GM12878 (cell line): Measurements from ENCODE around the gene ANKRD24. TPM values are rescaled to one million over a fixed set of nuclear protein-coding genes. Genes with fewer than 3 reads are reported as not detected.
"Not testable (repeated sequence)": the region's sequence is repeated elsewhere in the genome, so short reads cannot be mapped to it uniquely, and the experiment has no call there.

Experiments used
- ATAC-seq: fragments of 200-7000 bp; cut with Tn5 transposase; 3 replicates; pipeline ENCODE4 v1.9.1; 2020; ENCODE audit warnings: mild to moderate bottlenecking, moderate library complexity
- BruUV-seq: library from RNA; stranded (reverse); fragments of 400-500 nt; replicated peaks from 2 replicates; lab custom pipeline; 2021; lab: Mats Ljungman, UMichigan
- CTCF ChIA-PET: fragments of 300-600 bp; sonication (Branson Sonifier 250); formaldehyde crosslinking; extraction: SDS; loops from one replicate; lab custom pipeline; 2021; ENCODE audit warnings: inconsistent platforms; lab: Yijun Ruan, JAX
- POLR2A ChIA-PET: fragments of 350-600 bp; formaldehyde crosslinking; extraction: SDS; loops from one replicate; lab custom pipeline; 2021; ENCODE audit warnings: inconsistent platforms; lab: Charles Lee
- RAD21 ChIA-PET: fragments of 300-600 bp; sonication (Branson Sonifier 250); formaldehyde crosslinking; loops from one replicate; lab custom pipeline; 2023; ENCODE audit warnings: antibody characterized with exemption; ENCODE audit not compliant: unreplicated experiment; lab: Charles Lee
- SMC1A ChIA-PET: fragments of 300-600 bp; sonication (Branson Sonifier 250); formaldehyde crosslinking; loops from one replicate; lab custom pipeline; 2023; ENCODE audit not compliant: unreplicated experiment, uncharacterized antibody; lab: Charles Lee
- DNase-seq: peaks from one replicate; pipeline ENCODE4 v3.0.0-alpha.2; 2011; ENCODE audit warnings: low read depth, low spot score
- FAIRE-seq: peaks from 3 replicates; lab custom pipeline; 2011; peaks lifted over from hg19 to GRCh38; lab: Jason Lieb, UNC
- H2AFZ ChIP-seq: 2 replicates; pipeline ENCODE4 v1.6.0; 2011; ENCODE audit warnings: low read depth, low read length, control low read depth; ENCODE audit not compliant: control insufficient read depth
- H3K27ac ChIP-seq: 2 replicates; pipeline ENCODE4 v1.5.1; 2011; ENCODE audit warnings: control low read depth; ENCODE audit not compliant: control insufficient read depth, insufficient read depth
- H3K27me3 ChIP-seq, 2 experiments: replicated peaks in 1 of 2; 2 replicates each; pipeline versions ENCODE4 v1.6.0 to v1.6.1; 2011; ENCODE audit warnings: low read length in 1 of 2; ENCODE audit not compliant: control insufficient read depth in 2 of 2, insufficient read depth in 2 of 2
- H3K36me3 ChIP-seq, 2 experiments: 2 replicates each; pipeline ENCODE4 v1.5.1; 2011; ENCODE audit warnings: low read length in 1 of 2; ENCODE audit not compliant: control insufficient read depth in 2 of 2, insufficient read depth in 2 of 2
- H3K4me1 ChIP-seq: 2 replicates; pipeline ENCODE4 v1.6.1; 2011; ENCODE audit warnings: mild to moderate bottlenecking, low read length, moderate library complexity, mixed read lengths; ENCODE audit not compliant: control insufficient read depth, insufficient read depth
- H3K4me2 ChIP-seq: 2 replicates; pipeline ENCODE4 v1.6.0; 2011; ENCODE audit warnings: control low read depth; ENCODE audit not compliant: control insufficient read depth, insufficient read depth
- H3K4me3 ChIP-seq: fragments of 200-600 bp; sonication (generic); 2 replicates; pipeline ENCODE4 v1.5.1; 2016
- H3K79me2 ChIP-seq: 2 replicates; pipeline ENCODE4 v1.6.0; 2011; ENCODE audit warnings: low read length; ENCODE audit not compliant: control insufficient read depth, insufficient read depth
- H3K9ac ChIP-seq: 2 replicates; pipeline ENCODE4 v1.8.0; 2011; ENCODE audit warnings: low read length, control low read depth, mixed read lengths; ENCODE audit not compliant: control insufficient read depth, insufficient read depth
- H3K9me3 ChIP-seq: replicated peaks from 3 replicates; pipeline ENCODE4 v1.5.1; 2011; ENCODE audit warnings: mild to moderate bottlenecking, low read length; ENCODE audit not compliant: control insufficient read depth, insufficient read depth
- H4K20me1 ChIP-seq: 2 replicates; pipeline ENCODE4 v1.6.0; 2011; ENCODE audit not compliant: control insufficient read depth, insufficient read depth
- ZNF384 ChIP-seq: IDR thresholded peaks from 2 replicates; pipeline ENCODE4 v1.6.1; 2012; ENCODE audit warnings: low read depth, mild to moderate bottlenecking, low read length, improper control_type of control experiment, borderline replicate concordance
- WGBS: methylation state at CpG from one replicate; pipeline ENCODE4 v1.1.6; 2016; ENCODE audit warnings: low lambda C conversion rate; ENCODE audit not compliant: insufficient replicate concordance, insufficient coverage; ENCODE audit errors: missing lambda C conversion rate; 5-methylcytosine and 5-hydroxymethylcytosine counted together
- in situ Hi-C: fragments of 300-500 bp; cut with MboI; formaldehyde crosslinking; loops from 9 replicates; pipeline ENCODE4 v1.14.3; 2018; ENCODE audit warnings: mixed read lengths
- intact Hi-C: fragments of 100-400 bp; cut with micrococcal nuclease; formaldehyde crosslinking; loops from one replicate; pipeline ENCODE4 v1.14.2; 2022; ENCODE audit not compliant: unreplicated experiment
- polyA plus RNA-seq, 11 experiments: library from polyadenylated mRNA; depleted of rRNA in 4 of 11; unstranded in 6 of 11; stranded (reverse) in 5 of 11; fragments of >200 nt; fragmentation: Nextera tagmentation in 4 of 11; fragmentation: Illumina TruSeq in 1 of 11; extraction: Ambion mirVana in 4 of 11; extraction: Trizol in 1 of 11; gene quantifications; 1 replicate in 1 of 11; 2 replicates in 10 of 11; pipeline versions ENCODE4 v1.2.1 to v1.2.3, GENCODE V29; 2011 to 2016; ENCODE audit warnings: inconsistent platforms in 2 of 11, missing spikeins in 2 of 11, low read depth in 1 of 11
- total RNA-seq, 4 experiments: library from RNA; depleted of rRNA in 3 of 4; stranded (reverse); fragments of >200 nt in 3 of 4; fragmentation: Illumina TruSeq in 1 of 4; extraction: Trizol in 1 of 4; gene quantifications; 2 replicates each; pipeline versions ENCODE4 v1.2.1 to v1.2.3, GENCODE V29; 2013 to 2021
- TF ChIP-seq, protein P1 (sequence below): fragments of 450-650 bp; IDR thresholded peaks from 2 replicates; pipeline ENCODE4 v1.6.1; 2016; ENCODE audit warnings: mild to moderate bottlenecking

Gene ANKRD24
- total and polyA plus RNA-seq, 10 of the 15 experiments (the other 5 are each of a cell fraction or from before 2014, with no cell fraction given) = 0.02 to 0.59 (median 0.35) TPM; not detected in 1

DNA sequence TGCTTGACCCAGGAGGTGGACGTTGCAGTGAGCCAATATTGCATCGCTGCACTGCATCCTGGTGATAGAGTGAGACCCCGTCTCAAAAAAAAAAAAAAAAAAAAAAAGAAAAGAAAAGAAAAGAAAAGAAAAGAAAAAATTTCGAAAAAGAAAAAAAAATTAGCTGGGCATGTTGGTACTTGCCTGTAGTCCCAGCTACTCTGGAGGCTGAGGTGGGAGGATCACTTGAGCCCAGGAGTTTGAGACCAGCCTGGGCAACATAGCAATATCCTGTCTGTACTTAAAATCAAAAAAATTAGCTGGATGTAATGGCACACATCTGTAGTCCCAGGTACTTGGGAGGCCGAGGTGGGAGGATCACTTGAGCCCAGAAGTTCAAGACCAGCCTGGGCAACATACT, 49.6 kb downstream of the ANKRD24 start:
- BruUV-seq, H3K9ac ChIP-seq, FAIRE-seq, H3K9me3 ChIP-seq, ATAC-seq, H4K20me1 ChIP-seq, H2AFZ ChIP-seq, DNase-seq, in situ Hi-C loops, H3K27me3 ChIP-seq, intact Hi-C loops: not testable (repeated sequence)
- 49% methylated on average over 2 of the region's 5 CpGs for WGBS
- H3K36me3 ChIP-seq = peaks cover 2 to 12% of the 10 kb centered on the region in 2 experiments; a peak in 3 of 4 replicates
- peaks cover 56% of the 10 kb centered on the region for H3K79me2 ChIP-seq
- H3K4me1 ChIP-seq = peaks cover 11% of the 10 kb centered on the region
- ChIA-PET RAD21 (interaction anchor here (0.6 to 1.5 kb wide), 6 partner anchors 10 to 559 kb away, joined by 3 to 5 read pairs (median 3); partner anchors contain the start of gene FEM1A), POLR2A (interaction anchor here (0.6 to 6.0 kb wide), 11 partner anchors 10 to 420 kb away, joined by 3 to 45 read pairs (median 4); partner anchors contain the start of gene YJU2), CTCF (interaction anchor here (0.6 to 3.2 kb wide), 10 partner anchors 11 to 217 kb away, joined by 3 to 42 read pairs (median 4); partner anchors contain the start of genes CHAF1A and YJU2), SMC1A (interaction anchor here (0.8 to 1.8 kb wide), 8 partner anchors 10 to 247 kb away, joined by 3 to 6 read pairs (median 4); partner anchors contain the start of genes EEF2 and YJU2)
- H3K27ac ChIP-seq = peak overlapping the region; percentile 22
- H3K4me2 ChIP-seq = peak overlapping the region; percentile 69
- TF ChIP-seq, protein P1, sequence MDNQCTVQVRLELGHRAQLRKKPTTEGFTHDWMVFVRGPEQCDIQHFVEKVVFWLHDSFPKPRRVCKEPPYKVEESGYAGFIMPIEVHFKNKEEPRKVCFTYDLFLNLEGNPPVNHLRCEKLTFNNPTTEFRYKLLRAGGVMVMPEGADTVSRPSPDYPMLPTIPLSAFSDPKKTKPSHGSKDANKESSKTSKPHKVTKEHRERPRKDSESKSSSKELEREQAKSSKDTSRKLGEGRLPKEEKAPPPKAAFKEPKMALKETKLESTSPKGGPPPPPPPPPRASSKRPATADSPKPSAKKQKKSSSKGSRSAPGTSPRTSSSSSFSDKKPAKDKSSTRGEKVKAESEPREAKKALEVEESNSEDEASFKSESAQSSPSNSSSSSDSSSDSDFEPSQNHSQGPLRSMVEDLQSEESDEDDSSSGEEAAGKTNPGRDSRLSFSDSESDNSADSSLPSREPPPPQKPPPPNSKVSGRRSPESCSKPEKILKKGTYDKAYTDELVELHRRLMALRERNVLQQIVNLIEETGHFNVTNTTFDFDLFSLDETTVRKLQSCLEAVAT = peak; percentile 20; the same call in 1 of the 2 replicates
- peak; percentile 28; the same call in 1 of the 2 replicates for TF ChIP-seq ZNF384
- H3K4me3 ChIP-seq = peak overlapping the region; percentile 93; the same call in 1 of the 2 replicates
